HG03354 (cell line): ENCODE data around the gene OSTN.
"Not testable (repeated sequence)": the region's sequence is repeated elsewhere in the genome, so short reads cannot be mapped to it uniquely, and the experiment has no call there.

Experiments
- ATAC-seq: cut with Tn5 transposase; IDR thresholded peaks from one replicate; pipeline ENCODE4 v1.9.1; 2021; ENCODE audit warnings: mild to moderate bottlenecking; ENCODE audit not compliant: unreplicated experiment, poor library complexity, severe bottlenecking

The OSTN gene

DNA sequence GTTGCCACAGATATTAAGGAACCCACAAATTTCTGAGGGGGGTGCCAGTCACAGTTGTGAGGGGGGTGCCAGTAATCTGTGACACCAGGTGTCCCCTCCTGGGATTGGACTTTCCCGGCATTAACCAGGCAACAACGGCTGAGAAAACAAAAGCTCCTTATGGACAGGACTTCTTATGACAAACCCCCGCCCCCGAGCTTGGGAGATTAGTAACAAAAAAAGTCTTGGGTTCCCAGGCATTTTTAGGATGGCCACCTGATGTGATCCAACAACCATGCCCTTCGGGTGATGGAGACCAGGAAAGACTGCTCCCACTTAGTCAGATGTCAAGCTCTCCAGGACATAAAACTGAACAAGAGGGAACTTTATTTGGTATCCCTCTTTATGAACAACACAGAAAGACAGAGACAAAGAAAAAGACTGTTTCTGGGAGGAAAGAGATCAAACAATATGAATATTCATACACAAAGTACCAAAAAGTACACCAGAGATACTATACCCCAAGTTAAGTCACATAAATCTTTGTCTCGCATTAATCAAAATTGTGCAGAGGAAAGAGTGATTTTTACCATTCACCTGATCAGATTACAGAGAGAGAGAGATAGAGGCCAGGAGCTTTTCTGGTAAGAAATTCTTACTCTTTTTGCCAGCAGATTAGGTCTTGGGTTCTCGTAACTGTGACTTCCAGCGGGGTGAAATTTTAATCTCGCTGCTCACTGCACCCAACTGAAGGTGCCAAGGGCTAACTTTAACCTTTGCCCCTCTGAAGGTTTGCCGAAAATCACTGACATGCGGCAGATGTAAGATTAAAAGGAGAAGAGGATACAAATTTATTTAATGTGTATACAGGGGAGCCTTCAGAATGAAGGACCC is 61.6 kb downstream of the OSTN start:
- no peak for ATAC-seq

DNA sequence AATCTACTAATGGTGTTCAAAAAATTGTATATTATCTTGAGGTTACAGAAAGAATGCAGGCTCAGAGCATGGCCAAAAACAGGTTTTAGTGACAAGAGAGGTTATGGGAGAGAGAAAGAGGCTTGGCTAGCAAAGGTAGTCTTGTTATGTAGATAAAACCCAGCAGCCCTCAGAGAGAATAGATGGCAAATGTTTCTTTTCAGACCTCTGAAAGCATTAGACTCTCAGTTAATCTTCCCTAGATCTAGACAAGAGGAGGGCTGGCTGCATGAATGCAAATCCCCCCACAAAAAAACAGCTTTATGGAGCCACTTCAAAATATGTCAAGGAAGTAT is 62.2 kb downstream of the OSTN start:
- ATAC-seq: no peak

- peak; percentile 58 for ATAC-seq
Measured at GRCh38 chr3:191262650-191263049, 63.6 kb downstream of the OSTN start.

DNA sequence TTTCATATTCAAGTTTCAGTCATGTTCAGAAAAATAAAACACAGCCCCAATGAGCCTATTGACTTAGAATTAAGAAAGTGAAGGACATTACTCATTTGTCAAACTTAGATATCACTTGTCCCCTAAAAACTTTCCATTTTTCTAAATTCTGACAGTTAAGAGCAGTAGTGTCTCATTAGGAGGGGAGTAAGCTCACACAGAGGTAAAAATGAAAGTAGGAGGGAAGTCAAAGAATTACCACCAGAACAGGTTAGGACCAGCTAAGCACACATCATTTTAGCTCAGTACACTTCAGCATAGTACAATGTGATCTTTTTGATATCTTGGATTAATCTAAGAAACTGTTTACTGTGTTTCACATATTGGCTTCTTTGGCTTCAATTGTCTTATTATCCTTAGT is 64.3 kb downstream of the OSTN start:
- ATAC-seq: peak; percentile 92

GRCh38 chr3:191263850-191264249 is 64.8 kb downstream of the OSTN start:
- ATAC-seq: no peak

- no peak for ATAC-seq
Measured at GRCh38 chr3:191268737-191269136, 69.7 kb downstream of the OSTN start.

- ATAC-seq: peak; percentile 77
Measured at GRCh38 chr3:191269289-191270085, 70.4 kb downstream of the OSTN start.

- not testable (repeated sequence) for ATAC-seq
Measured at GRCh38 chr3:191275244-191275643, 76.2 kb downstream of the OSTN start.

DNA sequence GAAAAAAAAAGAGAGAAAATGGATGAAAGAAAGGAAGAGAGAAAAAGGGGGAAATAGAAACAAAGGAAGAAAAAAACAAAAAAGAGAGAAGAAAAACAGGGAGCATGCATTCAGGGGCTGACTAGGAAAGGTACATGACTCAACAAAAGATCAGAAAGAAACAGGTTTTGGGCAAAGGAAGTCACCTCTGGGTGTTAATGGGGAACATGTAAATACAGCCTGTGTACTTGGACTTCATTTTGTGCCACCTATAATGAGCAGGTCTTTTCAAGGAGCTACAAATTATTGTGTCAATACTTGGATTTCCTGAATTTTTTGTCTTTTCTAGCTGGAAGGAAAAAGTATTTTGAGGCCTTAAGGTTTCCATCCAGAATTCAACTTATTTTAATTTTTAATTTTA is 76.7 kb downstream of the OSTN start:
- ATAC-seq: no peak

GRCh38 chr3:191280111-191280510 is 81.1 kb downstream of the OSTN start:
- ATAC-seq: no peak

DNA sequence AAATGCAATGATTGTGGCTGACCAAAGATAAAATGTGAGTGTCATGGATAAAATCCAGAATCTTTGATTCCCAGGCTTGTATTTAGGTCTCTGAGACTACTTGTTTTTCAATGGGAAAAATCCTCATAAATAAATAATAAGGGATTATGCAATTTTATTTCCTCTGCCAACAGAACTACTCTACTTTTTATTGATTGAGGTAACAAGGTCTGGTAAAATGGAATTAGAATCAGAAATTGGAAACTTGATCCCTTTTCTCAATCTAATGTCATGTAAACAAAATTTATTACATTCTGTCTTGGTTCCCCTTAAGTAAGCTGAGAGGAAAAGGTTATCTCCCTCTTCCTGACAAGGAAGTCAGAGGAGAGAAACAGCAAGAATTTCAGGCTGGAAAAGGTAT is 81.8 kb downstream of the OSTN start:
- no peak for ATAC-seq

DNA sequence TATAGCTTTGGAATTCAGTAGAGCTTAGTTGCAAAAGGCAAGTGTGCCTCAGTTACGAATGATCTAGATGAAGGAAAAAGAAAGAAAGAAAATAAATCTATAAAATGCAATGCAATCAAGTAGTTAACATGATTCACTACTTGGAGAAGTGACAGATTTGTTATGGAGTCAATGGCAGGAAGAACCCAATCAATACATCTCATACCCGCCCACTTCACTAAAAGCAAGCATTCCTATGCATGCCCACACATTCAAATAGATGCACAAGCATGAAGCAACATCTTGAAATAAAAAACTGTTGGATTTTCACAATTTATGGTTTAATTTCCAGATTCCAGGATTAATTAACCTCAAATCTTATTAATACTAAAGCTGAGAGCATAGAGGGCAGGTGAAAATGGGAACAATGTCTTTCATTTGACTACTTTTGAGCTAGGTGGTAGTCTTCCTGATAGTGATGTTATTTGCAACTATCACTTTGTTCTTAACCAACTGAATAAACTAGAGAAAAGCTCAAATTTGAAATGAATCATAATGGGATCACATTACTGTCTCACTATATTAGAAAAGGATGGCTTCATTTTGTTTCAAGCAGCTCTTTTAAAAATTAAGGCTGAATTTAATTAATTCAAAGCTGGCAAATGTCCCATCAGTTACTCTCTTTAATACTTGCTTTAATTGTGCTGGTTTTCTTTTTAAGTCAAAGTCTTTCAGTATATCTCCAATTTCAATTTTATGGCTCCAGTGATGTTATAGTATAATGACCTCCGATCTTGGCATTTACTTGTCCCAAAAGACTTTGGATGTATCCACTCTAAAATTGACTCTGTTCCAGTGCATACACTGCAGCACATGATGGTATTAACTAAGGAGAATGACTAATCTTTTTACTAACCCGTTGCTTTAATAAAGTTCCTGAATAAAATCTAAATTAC is 83.5 kb downstream of the OSTN start:
- ATAC-seq: no peak

GRCh38 chr3:191283400-191283799 is 84.4 kb downstream of the OSTN start:
- no peak for ATAC-seq

GRCh38 chr3:191290311-191291025 is 91.4 kb downstream of the OSTN start:
- peak; percentile 89 for ATAC-seq

DNA sequence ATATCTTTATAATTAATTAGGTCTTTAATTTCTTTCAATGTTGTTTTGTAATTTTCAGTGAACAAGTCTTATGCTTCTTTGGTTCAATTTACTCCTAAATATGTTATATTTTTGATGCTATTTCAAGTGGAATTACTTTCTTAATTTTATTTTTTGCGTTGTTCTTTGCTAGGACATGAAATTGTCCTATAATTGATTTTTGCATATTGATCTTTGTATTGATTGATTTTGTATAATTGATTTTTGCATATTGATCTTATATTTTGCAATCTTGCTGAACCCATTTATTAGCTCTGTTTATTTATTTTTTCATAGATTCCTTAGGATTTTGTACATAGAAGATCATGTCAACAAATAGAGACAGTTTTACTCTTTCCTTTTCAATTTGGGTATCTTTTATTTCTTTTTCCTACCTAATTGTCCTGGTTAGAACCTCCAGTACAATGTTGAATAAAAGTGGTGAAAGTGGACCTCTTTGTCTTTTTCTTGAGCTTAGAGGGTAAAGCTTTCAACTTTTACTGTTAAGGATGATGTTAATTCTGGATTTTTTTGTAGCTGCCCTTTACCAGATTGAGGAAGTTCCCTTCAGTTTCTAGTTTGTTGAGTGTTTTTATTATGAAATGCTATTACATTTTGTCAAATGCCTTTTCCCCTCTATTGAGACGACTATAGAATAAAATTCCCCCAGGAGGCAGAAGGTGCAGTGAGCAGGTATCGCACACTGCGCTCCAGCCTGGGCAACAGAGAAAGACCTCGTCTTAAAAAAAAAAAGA is 93.4 kb downstream of the OSTN start:
- ATAC-seq: no peak

- no peak for ATAC-seq
Measured at GRCh38 chr3:191294291-191294690, 95.2 kb downstream of the OSTN start.

DNA sequence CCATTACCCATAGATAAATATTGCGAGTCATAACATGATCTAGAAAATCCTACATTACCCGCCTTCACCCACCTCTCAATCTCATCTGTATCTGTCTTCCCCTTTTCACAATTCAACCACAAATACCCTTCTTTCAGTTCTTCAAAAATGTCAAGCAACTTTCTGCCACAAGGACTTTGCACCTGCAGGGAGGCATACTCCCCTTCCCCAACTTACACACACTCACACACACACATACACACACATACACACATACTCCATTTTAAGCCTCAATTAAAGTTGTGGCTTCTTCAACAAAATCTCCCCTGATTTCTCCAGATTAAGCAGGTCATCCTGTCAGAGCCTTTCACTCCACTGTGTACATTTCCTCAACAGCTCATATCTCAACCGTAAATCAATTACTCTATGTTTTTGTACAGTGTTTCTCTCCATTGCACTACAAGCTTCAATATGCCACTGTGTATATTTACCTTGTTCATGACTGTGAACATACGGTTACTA is 97.0 kb downstream of the OSTN start:
- peak; percentile 94 for ATAC-seq

- ATAC-seq: no peak
Measured at GRCh38 chr3:191298846-191299245, 99.8 kb downstream of the OSTN start.

GRCh38 chr3:191300422-191300821 is 101.4 kb downstream of the OSTN start:
- ATAC-seq: no peak
